ENCODE measurements around the gene KCNH3.

The KCNH3 gene

GRCh38 chr12:49515266-49515665 is 23.6 kb upstream of the KCNH3 start:
- no peak for TF ChIP-seq CTCF (IDR thresholded peaks at IDR 0.05; ENCODE audit: low read depth, low read length)
- DNase-seq (ENCODE audit: extremely low read depth, low read depth): peak; percentile 32

- TF ChIP-seq CTCF (IDR thresholded peaks at IDR 0.05; ENCODE audit: low read depth, low read length): no peak
- no peak for DNase-seq (ENCODE audit: extremely low read depth, low read depth)
Observed at GRCh38 chr12:49518914-49519573, 19.8 kb upstream of the KCNH3 start.

DNA sequence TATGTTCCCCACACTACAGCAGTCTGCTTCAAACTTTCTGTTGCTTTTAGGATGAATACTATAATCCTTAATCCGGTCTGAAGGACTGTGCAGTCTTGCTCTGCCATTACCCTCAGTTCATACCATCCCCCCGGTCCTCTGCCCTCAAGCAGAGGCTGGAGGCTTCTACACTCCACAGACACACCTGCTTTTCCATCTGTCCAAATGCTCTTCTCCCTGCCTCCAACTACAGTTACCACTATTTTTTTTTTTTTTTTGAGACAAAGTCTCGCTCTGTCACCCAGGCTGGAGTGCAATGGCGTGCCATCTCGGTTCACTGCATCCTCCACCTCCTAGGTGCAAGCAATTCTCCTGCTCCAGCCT is 19.3 kb upstream of the KCNH3 start:
- DNase-seq (ENCODE audit: extremely low read depth, low read depth): no peak
- TF ChIP-seq CTCF (IDR thresholded peaks at IDR 0.05; ENCODE audit: low read depth, low read length): no peak

GRCh38 chr12:49521389-49521788 is 17.4 kb upstream of the KCNH3 start:
- no peak for TF ChIP-seq CTCF (IDR thresholded peaks at IDR 0.05; ENCODE audit: low read depth, low read length)

DNA sequence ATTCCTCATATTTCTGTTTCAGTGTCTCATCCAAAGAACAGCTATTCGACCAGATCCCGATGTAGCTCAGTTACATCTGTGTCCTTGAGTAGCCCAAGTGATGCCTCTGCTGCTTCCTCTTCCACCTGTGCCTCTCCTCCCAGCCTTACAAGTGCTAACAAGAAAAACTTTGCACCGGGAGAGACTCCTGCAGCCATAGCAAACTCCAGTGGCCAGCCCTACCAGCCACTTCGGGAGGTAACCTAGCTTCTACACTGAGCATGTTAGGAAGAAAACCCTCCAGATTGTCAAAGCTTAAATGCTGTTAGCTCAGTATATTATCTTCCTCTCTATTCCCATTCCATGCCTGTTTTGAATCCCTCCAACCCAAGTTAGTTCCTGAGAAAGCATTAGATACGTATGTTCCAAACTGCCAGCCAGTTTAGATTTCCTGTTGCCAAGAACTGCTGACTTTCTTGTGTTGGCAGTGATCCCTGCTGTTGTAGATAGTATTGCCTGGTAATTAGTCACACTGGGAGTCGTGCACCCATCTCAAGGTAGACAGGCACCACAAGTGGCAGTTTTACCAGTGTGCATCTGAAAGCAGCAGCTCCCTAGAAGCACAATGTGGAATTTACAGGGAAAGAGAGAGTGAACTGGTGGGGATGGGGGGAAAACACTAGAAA is 14.0 kb upstream of the KCNH3 start:
- no peak for TF ChIP-seq CTCF (IDR thresholded peaks at IDR 0.05; ENCODE audit: low read depth, low read length)
- no peak for DNase-seq (ENCODE audit: extremely low read depth, low read depth)

More at GRCh38 chr12:49521389-49521788, 17.4 kb upstream of the KCNH3 start:
- no peak for DNase-seq (ENCODE audit: extremely low read depth, low read depth)

DNA sequence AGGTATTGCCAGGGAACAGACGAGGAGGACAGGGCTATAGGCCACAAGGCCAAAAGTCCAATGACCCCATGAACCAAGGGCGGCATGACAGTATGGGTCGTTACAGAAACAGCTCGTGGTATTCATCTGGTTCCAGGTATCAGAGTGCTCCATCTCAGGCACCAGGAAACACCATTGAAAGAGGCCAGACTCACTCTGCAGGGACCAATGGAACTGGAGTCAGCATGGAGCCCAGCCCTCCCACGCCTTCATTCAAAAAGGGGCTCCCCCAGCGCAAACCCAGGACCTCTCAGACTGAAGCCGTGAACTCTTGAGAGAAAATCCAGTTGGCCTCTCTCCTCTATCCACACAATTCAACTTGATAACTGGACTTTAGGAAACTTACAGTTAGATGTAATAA is 12.9 kb upstream of the KCNH3 start:
- no peak for DNase-seq (ENCODE audit: extremely low read depth, low read depth)
- TF ChIP-seq CTCF (IDR thresholded peaks at IDR 0.05; ENCODE audit: low read depth, low read length): no peak

DNA sequence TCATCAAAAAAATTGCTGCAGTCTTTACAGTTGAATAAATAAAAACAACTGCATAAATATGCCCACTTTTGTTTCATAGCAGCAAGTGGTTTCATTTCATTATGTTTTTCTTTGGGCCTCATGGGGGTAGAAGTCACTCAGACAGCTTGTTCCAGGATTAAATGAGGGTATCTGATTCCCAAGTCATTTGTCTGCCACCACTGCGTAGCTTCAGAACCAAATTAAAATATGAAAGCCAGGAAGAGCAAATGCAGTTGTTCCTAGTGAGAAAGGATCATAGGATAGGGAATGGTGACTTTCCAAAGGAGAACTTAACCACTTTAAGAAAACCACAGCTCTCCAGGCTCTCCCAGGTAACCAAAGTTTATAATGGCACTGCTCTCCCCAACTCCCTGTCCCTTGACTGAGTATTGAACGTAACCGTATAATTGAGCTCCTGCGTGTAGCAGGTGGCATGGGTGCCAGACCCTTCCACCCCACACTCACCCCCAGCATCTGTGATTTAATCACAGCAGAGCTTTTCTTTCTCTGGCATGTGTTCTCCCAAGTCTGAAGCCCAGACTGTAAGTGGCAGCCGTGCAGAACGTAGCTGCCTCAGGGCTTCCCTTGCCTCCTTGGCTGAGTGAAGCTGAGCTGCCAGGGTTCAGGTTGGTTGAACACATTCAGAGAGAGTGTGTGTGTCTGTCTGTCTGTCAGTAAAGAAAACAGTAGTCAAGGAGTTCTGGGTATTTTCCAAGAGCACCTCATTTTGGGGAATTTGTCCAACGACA is 11.3 kb upstream of the KCNH3 start:
- TF ChIP-seq CTCF (IDR thresholded peaks at IDR 0.05; ENCODE audit: low read depth, low read length): no peak
- DNase-seq (ENCODE audit: extremely low read depth, low read depth): no peak

Measured in AG09319 (cell line).